ENCODE measurements around the gene NSD1. TPM values are rescaled to one million over a fixed set of nuclear protein-coding genes. Genes with fewer than 3 reads are reported as not detected.

Gene NSD1
- total RNA-seq, 3 donors from 2014 or later, result 37.7 to 52.2 (median 38.6) TPM

GRCh38 chr5:177269232-177269895 lies 135.8 kb downstream of the NSD1 start:
- H3K36me3 ChIP-seq, result peaks cover 10% of the 10 kb centered on the region

GRCh38 chr5:177269976-177270375 lies 136.4 kb downstream of the NSD1 start:
- no peak for TF ChIP-seq POLR2A (IDR thresholded peaks at IDR 0.05)
- TF ChIP-seq CTCF (IDR thresholded peaks at IDR 0.05), result no peak
- no peak for TF ChIP-seq POLR2AphosphoS5 (IDR thresholded peaks at IDR 0.05)
- H3K4me3 ChIP-seq, result no peak overlapping the region
- intact Hi-C loops (cut with DNase I; ENCODE audit: low total_unique reads), result no loop called here
- no peak overlapping the region for H3K27ac ChIP-seq
- no peaks in the 10 kb centered on the region for H3K4me1 ChIP-seq
- no peaks in the 10 kb centered on the region for H3K9me3 ChIP-seq
- peaks cover 10% of the 10 kb centered on the region for H3K36me3 ChIP-seq
- no peaks in the 10 kb centered on the region for H3K27me3 ChIP-seq
- no peak for DNase-seq (ENCODE audit: low spot score in 2 of 2)

More at GRCh38 chr5:177269232-177269895, 135.8 kb downstream of the NSD1 start:
- Histone ChIP-seq H3K9me3 (no peaks in the 10 kb centered on the region), H3K27ac (no peak overlapping the region), H3K4me1 (no peaks in the 10 kb centered on the region), H3K27me3 (no peaks in the 10 kb centered on the region), H3K4me3 (no peak overlapping the region)
- intact Hi-C loops (cut with DNase I; ENCODE audit: low total_unique reads), result no loop called here
- TF ChIP-seq POLR2AphosphoS5 (IDR thresholded peaks at IDR 0.05), result no peak
- TF ChIP-seq POLR2A (IDR thresholded peaks at IDR 0.05), result no peak
- no peak for TF ChIP-seq CTCF (IDR thresholded peaks at IDR 0.05)
- DNase-seq (ENCODE audit: low spot score in 2 of 2), result no peak

- no peak for DNase-seq (ENCODE audit: low spot score in 2 of 2)
- Histone ChIP-seq H3K27ac (no peak overlapping the region), H3K36me3 (peaks cover 10% of the 10 kb centered on the region), H3K4me1 (no peaks in the 10 kb centered on the region), H3K4me3 (no peak overlapping the region), H3K9me3 (no peaks in the 10 kb centered on the region), H3K27me3 (no peaks in the 10 kb centered on the region)
- intact Hi-C loops (cut with DNase I; ENCODE audit: low total_unique reads), result no loop called here
- TF ChIP-seq CTCF (IDR thresholded peaks at IDR 0.05) (no peak), POLR2AphosphoS5 (IDR thresholded peaks at IDR 0.05) (no peak), POLR2A (IDR thresholded peaks at IDR 0.05) (no peak)
These were observed 137.1 kb downstream of the NSD1 start for GRCh38 chr5:177270653-177271052.

GRCh38 chr5:177271113-177271512 lies 137.5 kb downstream of the NSD1 start:
- no peak overlapping the region for H3K4me3 ChIP-seq
- no peaks in the 10 kb centered on the region for H3K4me1 ChIP-seq
- peaks cover 5% of the 10 kb centered on the region for H3K36me3 ChIP-seq
- no peaks in the 10 kb centered on the region for H3K27me3 ChIP-seq
- H3K27ac ChIP-seq, result no peak overlapping the region
- no peak for DNase-seq (ENCODE audit: low spot score in 2 of 2)
- TF ChIP-seq POLR2A (IDR thresholded peaks at IDR 0.05), result no peak
- TF ChIP-seq CTCF (IDR thresholded peaks at IDR 0.05), result no peak
- no peak for TF ChIP-seq POLR2AphosphoS5 (IDR thresholded peaks at IDR 0.05)
- no peaks in the 10 kb centered on the region for H3K9me3 ChIP-seq
- intact Hi-C loops (cut with DNase I; ENCODE audit: low total_unique reads), result no loop called here

GRCh38 chr5:177275883-177276282 lies 142.3 kb downstream of the NSD1 start:
- TF ChIP-seq CTCF (IDR thresholded peaks at IDR 0.05), result no peak
- no peak for TF ChIP-seq POLR2AphosphoS5 (IDR thresholded peaks at IDR 0.05)
- no peak for TF ChIP-seq POLR2A (IDR thresholded peaks at IDR 0.05)
- intact Hi-C loops (cut with DNase I; ENCODE audit: low total_unique reads), result no loop called here
- H3K4me1 ChIP-seq, result no peaks in the 10 kb centered on the region
- DNase-seq (ENCODE audit: low spot score in 2 of 2), result no peak
- no peaks in the 10 kb centered on the region for H3K36me3 ChIP-seq
- no peak overlapping the region for H3K27ac ChIP-seq
- no peaks in the 10 kb centered on the region for H3K9me3 ChIP-seq
- H3K4me3 ChIP-seq, result no peak overlapping the region
- no peaks in the 10 kb centered on the region for H3K27me3 ChIP-seq
